ENCODE data around the gene CCDC12. TPM values are rescaled to one million over a fixed set of nuclear protein-coding genes. Genes with fewer than 3 reads are reported as not detected.
A peak's percentile ranks its signal among the peaks of the same experiment; 100 is the strongest.
"Not testable (repeated sequence)": the region's sequence is repeated elsewhere in the genome, so short reads cannot be mapped to it uniquely, and the experiment has no call there.

Gene CCDC12
- polyA plus RNA-seq, 3 donors, result 54.2 to 58.1 (median 56.0) TPM

DNA sequence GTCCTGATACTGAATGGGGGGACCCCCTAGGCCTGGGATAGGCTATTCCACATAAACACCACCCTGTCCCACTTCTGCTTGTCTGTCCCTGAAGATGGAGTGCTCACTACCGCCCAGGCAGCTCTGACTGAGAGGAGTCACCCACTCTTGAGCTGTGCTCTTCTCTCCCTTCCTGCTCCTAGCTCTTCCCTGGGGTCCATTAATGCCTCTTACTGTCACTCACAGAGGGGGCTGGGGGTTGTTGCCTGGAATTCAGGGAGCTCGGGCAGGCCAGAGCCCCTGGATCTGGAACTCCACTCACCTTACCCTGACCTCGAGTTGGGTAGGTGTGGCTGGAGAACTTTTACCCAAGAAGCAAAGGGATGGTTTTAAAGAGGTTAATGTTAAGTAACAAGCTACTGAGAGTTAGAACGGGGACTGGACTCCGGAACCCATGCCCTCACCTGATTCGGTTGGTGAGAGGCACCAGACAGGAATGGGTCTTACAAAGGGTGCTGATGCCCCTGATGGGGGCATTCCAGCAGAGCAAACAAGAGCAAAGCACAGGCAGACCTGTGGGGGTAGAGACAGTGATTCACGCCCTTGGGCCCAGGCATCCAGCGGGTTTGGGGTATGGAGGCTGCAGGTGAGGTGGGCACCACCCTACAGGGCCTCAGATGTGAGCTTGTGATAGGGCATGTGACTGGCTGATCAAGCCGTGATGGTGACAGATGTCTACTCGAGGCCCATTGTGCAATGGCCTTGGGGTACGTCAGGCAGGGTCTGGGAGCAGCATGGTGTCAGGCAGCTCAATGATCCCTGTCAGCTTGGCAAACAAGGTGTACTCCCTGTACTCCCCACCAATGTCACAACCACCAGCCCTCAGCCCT, 8.3 kb upstream of the CCDC12 start:
- DNase-seq, result no peak

DNA sequence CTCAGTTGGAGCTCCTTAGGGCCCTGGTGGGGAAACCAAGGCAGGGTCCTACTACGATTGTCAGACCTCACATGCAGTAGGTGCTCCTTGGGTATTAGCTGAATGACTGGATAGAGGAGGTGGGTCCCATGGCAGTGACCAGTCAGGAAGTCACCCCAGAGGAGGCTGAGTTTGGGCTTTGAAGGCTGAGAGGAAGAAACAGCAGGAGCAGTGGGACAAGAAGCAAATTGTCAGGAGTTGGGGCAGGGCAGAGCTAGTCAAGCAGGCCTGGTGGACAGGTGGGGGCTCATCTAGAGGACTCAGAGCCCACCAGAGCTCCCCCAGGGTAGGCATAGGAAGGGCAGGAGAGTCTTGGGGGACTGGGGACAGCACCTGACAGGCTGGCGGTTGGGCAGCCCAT, 6.0 kb upstream of the CCDC12 start:
- no peak for DNase-seq

DNA sequence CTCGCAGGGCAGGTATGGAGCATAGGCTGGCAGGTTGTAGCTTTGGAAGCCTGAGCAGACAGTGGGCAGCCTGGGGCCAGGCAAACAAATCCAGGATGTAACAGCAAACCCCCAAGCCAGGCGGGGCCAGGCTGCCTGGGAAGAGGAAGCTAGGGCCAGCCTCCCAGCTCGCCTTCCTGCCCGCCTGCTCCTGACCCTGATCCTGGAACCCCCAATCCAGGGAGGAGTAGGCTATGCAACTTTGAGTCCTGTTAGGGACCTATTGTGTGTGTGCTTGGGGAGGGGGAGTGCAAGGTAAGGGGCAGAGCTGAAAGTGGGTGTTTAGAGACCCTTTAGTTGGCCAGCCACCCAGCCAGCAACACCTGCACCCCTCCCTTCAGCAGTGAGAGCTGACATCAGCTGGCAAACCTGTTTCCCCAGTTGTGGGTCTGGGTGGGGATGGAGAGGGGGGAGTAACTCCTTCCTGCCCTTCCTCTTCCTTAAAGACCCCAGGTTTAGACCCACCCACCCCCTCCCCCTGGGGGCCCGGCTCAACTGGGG, 5.5 kb upstream of the CCDC12 start:
- peak; percentile 54 for DNase-seq

DNA sequence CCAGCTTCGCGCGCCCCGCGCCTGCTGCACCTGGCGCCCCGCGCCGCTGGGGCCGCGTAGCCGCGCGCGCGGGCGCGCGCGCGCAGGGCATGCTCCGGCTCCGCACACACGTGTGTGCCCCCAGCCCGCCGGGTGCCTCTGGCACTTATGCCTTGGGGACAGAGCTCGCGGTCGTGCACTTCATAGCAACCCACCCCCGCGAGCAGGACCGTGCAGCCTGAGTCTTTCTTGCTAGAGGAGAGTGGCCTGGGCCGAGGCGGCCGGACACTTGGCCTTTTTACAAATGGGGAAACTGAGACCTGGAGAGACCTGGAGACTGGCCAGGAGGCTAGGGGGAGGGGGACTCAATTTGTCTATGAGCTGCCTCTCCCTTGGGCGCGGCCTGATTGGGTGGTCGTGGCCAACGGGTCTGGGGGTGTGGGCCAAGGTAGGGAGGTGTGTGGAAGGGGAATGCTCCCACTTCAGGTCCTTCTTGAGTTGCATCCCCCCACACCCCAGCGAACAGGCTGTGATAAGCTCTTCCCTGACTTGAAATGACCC, 3.5 kb upstream of the CCDC12 start:
- DNase-seq, result no peak

DNA sequence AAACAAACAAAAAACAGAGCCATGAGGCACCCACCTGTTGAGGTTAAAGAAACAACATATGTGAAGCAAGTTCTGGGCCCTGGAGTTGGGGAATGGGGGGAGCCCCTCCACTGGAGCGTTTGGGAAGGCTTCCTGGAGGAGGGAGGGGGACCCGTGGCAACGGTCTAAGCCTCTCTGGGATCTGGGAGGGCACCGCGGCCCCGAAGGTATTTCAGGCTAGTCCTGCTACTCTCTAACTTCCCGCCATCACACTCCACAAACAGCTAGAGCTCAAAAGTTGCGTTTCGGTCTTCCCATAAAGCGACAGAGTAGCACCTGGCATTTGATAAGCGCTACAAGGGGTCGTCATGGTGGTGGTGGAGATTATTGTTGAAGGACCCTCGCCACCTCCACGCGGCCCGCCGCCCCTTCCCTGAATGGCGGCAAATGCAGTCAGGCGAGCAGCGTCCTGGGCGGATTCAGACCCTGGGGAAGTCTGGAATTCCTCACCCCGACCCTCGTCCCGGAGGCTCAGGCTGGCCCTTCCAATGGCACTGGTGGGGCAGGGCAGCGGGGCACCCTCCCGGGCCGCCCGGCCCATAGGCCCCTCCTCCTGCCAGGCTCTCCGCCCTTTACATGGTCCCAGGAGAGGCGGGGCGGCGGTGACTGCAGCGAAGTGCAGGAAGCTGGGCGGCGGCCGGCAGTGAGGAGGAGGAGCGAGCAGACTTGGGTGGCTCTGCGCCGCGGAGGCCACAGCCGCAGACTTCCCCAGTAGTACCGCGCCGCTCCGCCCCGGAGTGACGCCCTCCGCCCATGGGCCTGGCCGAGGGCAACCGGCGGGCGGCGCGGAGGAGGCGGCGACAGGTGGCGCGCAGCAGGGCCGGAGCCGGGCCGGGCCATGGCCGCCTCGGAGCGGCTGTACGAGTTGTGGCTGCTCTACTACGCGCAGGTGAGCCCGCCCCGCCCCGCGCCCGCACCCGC, 2.7 kb upstream of the CCDC12 start, which contains the start of gene NBEAL2:
TSS of gene NBEAL2 (plus strand) at position 682 of the 960 bp plus-strand sequence. CDS start at position 878, 196 bp downstream.
- DNase-seq, result peak; percentile 88

DNA sequence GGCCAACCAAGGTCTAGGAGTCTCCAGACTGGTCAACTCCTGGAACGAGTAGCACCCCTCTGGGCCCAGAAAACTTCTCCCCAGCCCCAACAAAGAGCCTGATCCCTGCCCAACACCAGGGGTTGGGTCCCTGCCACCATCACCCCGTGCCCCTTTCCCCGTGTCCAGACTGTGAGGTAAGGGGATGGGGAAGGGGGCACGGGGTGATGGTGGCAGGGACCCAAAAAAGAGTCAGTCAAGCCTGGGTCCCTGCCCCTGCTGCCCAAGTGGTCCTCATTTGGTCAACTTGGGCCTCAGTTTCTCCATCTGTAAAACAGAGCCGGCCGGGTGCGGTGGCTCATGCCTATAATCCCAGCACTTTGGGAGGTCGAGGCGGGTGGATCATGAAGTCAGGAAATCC, 1.8 kb upstream of the CCDC12 start:
- DNase-seq, result no peak

- DNase-seq, result no peak
Observed at GRCh38 chr3:46977811-46978195, 1.3 kb upstream of the CCDC12 start.

- DNase-seq, result no peak
Observed at GRCh38 chr3:46974421-46975171, 1.9 kb downstream of the CCDC12 start.

GRCh38 chr3:46972396-46972795, 4.1 kb downstream of the CCDC12 start:
- no peak for DNase-seq

- no peak for DNase-seq
Observed at GRCh38 chr3:46971742-46972141, 4.8 kb downstream of the CCDC12 start.

DNA sequence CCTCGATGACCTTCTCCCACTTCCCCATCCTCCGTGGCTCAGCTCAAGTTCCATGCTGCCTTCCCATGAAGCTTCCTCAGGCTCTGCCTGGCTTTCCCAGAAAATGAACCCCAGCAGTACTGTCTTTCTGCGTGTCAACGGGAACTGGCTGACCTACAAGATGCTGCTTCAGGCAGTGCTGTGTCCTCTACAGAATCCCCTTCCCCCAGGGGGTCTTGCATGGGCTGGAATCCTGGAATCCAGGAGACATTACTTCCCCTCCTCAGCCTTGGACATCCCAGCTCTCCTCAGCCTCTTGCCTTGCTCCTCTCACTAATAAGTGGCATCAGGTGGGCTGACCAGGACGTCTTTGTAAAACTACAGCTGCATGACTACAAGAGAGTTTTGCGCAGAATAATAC, 5.4 kb downstream of the CCDC12 start:
- no peak for DNase-seq

DNA sequence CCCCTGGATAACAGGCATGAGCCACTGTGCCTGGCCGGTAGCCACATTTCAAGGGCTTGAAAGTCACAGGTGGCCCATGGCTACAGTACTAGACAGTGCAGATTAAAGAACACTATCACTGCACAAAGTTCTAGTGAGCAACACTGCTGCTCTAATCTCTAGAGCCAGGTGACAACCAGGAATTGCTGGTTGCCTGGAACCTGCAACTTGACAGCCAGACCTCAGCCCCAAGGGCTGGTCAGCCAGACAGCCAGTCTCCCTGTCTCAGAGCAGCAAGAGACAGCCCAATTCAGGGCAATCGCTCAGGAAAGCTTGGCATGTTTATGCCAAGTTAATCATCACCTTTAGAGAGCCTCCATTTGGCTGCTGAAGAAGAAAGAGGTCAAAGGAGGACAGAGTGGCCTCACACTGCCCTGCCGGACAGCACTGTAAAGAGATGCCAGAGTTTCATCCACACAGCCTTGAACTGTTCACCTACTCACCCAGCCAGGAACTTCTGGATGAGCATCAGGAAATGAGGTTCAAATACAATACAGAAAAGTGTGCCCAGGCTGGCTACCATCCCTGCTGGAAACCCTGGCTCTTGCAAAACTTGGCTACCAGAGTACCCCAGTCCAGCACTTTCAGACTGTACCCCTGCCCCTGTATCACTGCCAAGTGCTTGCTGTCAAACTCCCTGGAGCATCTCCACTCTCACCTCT, 6.0 kb downstream of the CCDC12 start:
- DNase-seq, result no peak

- DNase-seq, result no peak
Observed at GRCh38 chr3:46968783-46969428, 7.6 kb downstream of the CCDC12 start.

GRCh38 chr3:46966811-46967210, 9.7 kb downstream of the CCDC12 start:
- DNase-seq, result no peak

DNA sequence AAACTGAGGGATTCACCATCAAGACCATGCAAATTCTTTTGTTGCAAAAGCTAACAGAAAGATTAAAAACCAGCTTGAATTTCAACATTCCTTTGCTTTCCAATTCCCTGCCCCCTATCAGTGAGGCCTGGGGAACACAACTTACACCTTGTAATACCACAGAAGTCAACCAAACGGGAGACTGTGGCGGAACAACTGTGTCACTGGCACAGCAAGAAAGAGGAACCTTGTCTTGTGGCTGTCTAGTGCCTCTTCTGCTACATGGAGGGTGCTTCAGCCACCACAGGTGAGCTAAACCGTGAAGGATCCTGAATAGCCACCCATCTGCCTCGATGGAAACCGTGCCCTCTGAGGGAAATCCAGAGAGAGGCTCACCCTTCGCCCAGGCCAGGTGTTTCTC, 11.4 kb downstream of the CCDC12 start:
- DNase-seq, result no peak

GRCh38 chr3:46964038-46964590, 12.4 kb downstream of the CCDC12 start:
- not testable (repeated sequence) for DNase-seq

- DNase-seq, result no peak
Observed at GRCh38 chr3:46962990-46963389, 13.6 kb downstream of the CCDC12 start.

DNA sequence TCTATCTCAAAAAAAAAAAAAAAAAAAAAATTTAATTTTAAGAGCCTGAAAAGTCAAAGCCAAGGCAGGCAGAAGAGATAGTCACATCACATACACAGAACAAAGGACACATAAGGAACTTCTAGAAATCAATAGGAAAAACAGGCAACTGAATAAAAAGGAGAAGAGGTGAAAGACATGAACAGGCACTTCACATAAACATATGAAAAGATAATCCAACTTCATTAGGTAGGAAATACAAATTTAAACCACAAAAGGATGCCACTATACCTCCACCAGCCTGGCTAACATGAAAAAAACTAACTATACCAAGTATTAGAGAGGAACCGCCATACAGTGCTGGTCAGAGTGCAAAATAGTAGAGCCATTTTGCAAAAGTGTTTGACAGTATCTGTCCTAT, 14.1 kb downstream of the CCDC12 start:
- no peak for DNase-seq

DNA sequence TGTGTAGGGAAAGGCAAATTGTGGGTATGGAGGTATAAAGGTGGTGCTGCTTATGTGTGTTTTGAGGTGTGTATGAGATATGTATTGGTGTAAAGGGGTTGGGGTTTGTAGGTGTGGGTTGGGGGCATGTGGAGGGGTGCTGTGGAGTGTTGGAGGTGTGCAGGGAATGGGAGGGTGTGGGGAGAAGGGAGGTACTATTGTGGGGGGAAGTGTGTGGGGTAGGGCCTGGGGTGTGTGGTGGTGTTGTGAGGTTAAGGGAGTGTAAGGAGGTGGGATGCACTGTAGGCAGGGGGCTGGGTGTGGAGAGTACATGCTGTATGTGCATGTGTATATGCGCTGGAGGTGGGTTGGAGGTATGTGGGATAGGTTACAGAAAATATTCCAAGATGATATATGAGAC, 15.7 kb downstream of the CCDC12 start:
- no peak for DNase-seq

Data from renal pelvis (tissue), 4 donors.